ENCODE data around the gene CDRT15. TPM values are rescaled to one million over a fixed set of nuclear protein-coding genes. Genes with fewer than 3 reads are reported as not detected.
"Not testable (repeated sequence)": the region's sequence is repeated elsewhere in the genome, so short reads cannot be mapped to it uniquely, and the experiment has no call there.

The CDRT15 gene
- total and polyA plus RNA-seq, 5 donors from 2014 or later: 0.49 TPM; not detected in 4

- DNase-seq: peak in 2 of 3 donors; percentile 52 to 91
- Histone ChIP-seq H3K27ac (ENCODE audit: insufficient read depth, low read length, poor library complexity, severe bottlenecking) (peak overlapping the region; percentile 91), H3K4me3 (ENCODE audit: low read depth, low read length) (peak overlapping the region; percentile 82), H3K4me1 (ENCODE audit: control insufficient read depth, insufficient read depth, low read length, poor library complexity, severe bottlenecking) (peaks cover 88% of the 10 kb centered on the region), H3K9me3 (ENCODE audit: control insufficient read depth in 2 of 2, low read length in 2 of 2) (no peaks in the 10 kb centered on the region), H3K36me3 (ENCODE audit: control insufficient read depth, insufficient read depth, low read length) (no peaks in the 10 kb centered on the region), H3K27me3 (ENCODE audit: control insufficient read depth, insufficient read depth, low read length) (no peaks in the 10 kb centered on the region)
- peaks cover 6% of the 10 kb centered on the region for H3K36me3 Mint-ChIP-seq
- peak overlapping the region; percentile 93 to 99 (median 97) for H3K27ac Mint-ChIP-seq
- no peaks in the 10 kb centered on the region for H3K9me3 Mint-ChIP-seq
- peak overlapping the region; percentile 80 to 89 (median 84) for H3K4me3 Mint-ChIP-seq
- peak; percentile 33 to 43 for ATAC-seq (ENCODE audit: low read depth in 2 of 2)
- H3K4me1 Mint-ChIP-seq: peaks cover 22 to 90% (median 73%) of the 10 kb centered on the region in 4 donors
- no peaks in the 10 kb centered on the region for H3K27me3 Mint-ChIP-seq
These were observed 39.1 kb downstream of the CDRT15 start for GRCh38 chr17:14197586-14197985.

- peaks cover 27 to 89% (median 73%) of the 10 kb centered on the region in 4 donors for H3K4me1 Mint-ChIP-seq
- Histone ChIP-seq H3K36me3 (ENCODE audit: control insufficient read depth, insufficient read depth, low read length) (no peaks in the 10 kb centered on the region), H3K9me3 (ENCODE audit: control insufficient read depth in 2 of 2, low read length in 2 of 2) (no peaks in the 10 kb centered on the region), H3K4me1 (ENCODE audit: control insufficient read depth, insufficient read depth, low read length, poor library complexity, severe bottlenecking) (peaks cover 88% of the 10 kb centered on the region), H3K4me3 (ENCODE audit: low read depth, low read length) (peak overlapping the region; percentile 82), H3K27me3 (ENCODE audit: control insufficient read depth, insufficient read depth, low read length) (no peaks in the 10 kb centered on the region), H3K27ac (ENCODE audit: insufficient read depth, low read length, poor library complexity, severe bottlenecking) (peak overlapping the region; percentile 91)
- H3K27ac Mint-ChIP-seq: peak overlapping the region; percentile 93 to 99 (median 97)
- H3K9me3 Mint-ChIP-seq: no peaks in the 10 kb centered on the region
- no peak for DNase-seq
- H3K4me3 Mint-ChIP-seq: peak overlapping the region; percentile 80 to 89 (median 84)
- peaks cover 6% of the 10 kb centered on the region for H3K36me3 Mint-ChIP-seq
- no peaks in the 10 kb centered on the region for H3K27me3 Mint-ChIP-seq
- no peak for ATAC-seq (ENCODE audit: low read depth in 2 of 2)
These were observed 39.6 kb downstream of the CDRT15 start for GRCh38 chr17:14197057-14197456.

- Histone ChIP-seq H3K36me3 (ENCODE audit: control insufficient read depth, insufficient read depth, low read length) (no peaks in the 10 kb centered on the region), H3K27ac (ENCODE audit: insufficient read depth, low read length, poor library complexity, severe bottlenecking) (peak overlapping the region; percentile 91), H3K27me3 (ENCODE audit: control insufficient read depth, insufficient read depth, low read length) (no peaks in the 10 kb centered on the region), H3K4me1 (ENCODE audit: control insufficient read depth, insufficient read depth, low read length, poor library complexity, severe bottlenecking) (peaks cover 88% of the 10 kb centered on the region), H3K4me3 (ENCODE audit: low read depth, low read length) (peak overlapping the region; percentile 82), H3K9me3 (ENCODE audit: control insufficient read depth in 2 of 2, low read length in 2 of 2) (no peaks in the 10 kb centered on the region)
- peaks cover 29 to 89% (median 71%) of the 10 kb centered on the region in 4 donors for H3K4me1 Mint-ChIP-seq
- peak in 2 of 3 donors; percentile 38 to 82 for DNase-seq
- peak in 1 of 2 donors; percentile 29 for ATAC-seq (ENCODE audit: low read depth in 2 of 2)
- peak overlapping the region; percentile 93 to 99 (median 97) for H3K27ac Mint-ChIP-seq
- no peaks in the 10 kb centered on the region for H3K9me3 Mint-ChIP-seq
- H3K27me3 Mint-ChIP-seq: no peaks in the 10 kb centered on the region
- H3K4me3 Mint-ChIP-seq: peak overlapping the region; percentile 80 to 89 (median 84)
- H3K36me3 Mint-ChIP-seq: peaks cover 6% of the 10 kb centered on the region
These were observed 40.2 kb downstream of the CDRT15 start for GRCh38 chr17:14196377-14196997.

- Mint-ChIP-seq H3K4me3 (peak overlapping the region; percentile 68 to 83 (median 74)), H3K4me1 (peaks cover 27 to 78% (median 55%) of the 10 kb centered on the region in 4 donors), H3K27ac (peak overlapping the region; percentile 90 to 96 (median 93))
- Histone ChIP-seq H3K4me1 (ENCODE audit: control insufficient read depth, insufficient read depth, low read length, poor library complexity, severe bottlenecking) (peaks cover 67% of the 10 kb centered on the region), H3K27ac (ENCODE audit: insufficient read depth, low read length, poor library complexity, severe bottlenecking) (peak overlapping the region; percentile 47), H3K4me3 (ENCODE audit: low read depth, low read length) (peak overlapping the region; percentile 51)
- H3K36me3 Mint-ChIP-seq; H3K36me3 ChIP-seq (ENCODE audit: control insufficient read depth, insufficient read depth, low read length); H3K27me3 Mint-ChIP-seq; H3K9me3 ChIP-seq (ENCODE audit: control insufficient read depth in 2 of 2, low read length in 2 of 2); H3K9me3 Mint-ChIP-seq; H3K27me3 ChIP-seq (ENCODE audit: control insufficient read depth, insufficient read depth, low read length): not testable (repeated sequence)
- DNase-seq: peak in 2 of 3 donors; percentile 29 to 47
- peak; percentile 44 to 51 for ATAC-seq (ENCODE audit: low read depth in 2 of 2)
These were observed 43.9 kb downstream of the CDRT15 start for GRCh38 chr17:14192636-14193344.

- Mint-ChIP-seq H3K27ac (peak overlapping the region; percentile 84 to 93 (median 90)), H3K4me1 (peaks cover 23 to 74% (median 49%) of the 10 kb centered on the region in 4 donors), H3K4me3 (peak overlapping the region in 3 of 4 donors; percentile 29 to 64 (median 63))
- H3K27me3 Mint-ChIP-seq; H3K36me3 Mint-ChIP-seq; H3K27me3 ChIP-seq (ENCODE audit: control insufficient read depth, insufficient read depth, low read length); H3K36me3 ChIP-seq (ENCODE audit: control insufficient read depth, insufficient read depth, low read length); ATAC-seq (ENCODE audit: low read depth in 2 of 2); DNase-seq; H3K4me3 ChIP-seq (ENCODE audit: low read depth, low read length); H3K9me3 ChIP-seq (ENCODE audit: control insufficient read depth in 2 of 2, low read length in 2 of 2); H3K9me3 Mint-ChIP-seq: not testable (repeated sequence)
- Histone ChIP-seq H3K27ac (ENCODE audit: insufficient read depth, low read length, poor library complexity, severe bottlenecking) (peak overlapping the region; percentile 47), H3K4me1 (ENCODE audit: control insufficient read depth, insufficient read depth, low read length, poor library complexity, severe bottlenecking) (peaks cover 60% of the 10 kb centered on the region)
These were observed 44.6 kb downstream of the CDRT15 start for GRCh38 chr17:14192039-14192438.

- H3K4me1 ChIP-seq (ENCODE audit: control insufficient read depth, insufficient read depth, low read length, poor library complexity, severe bottlenecking): peaks cover 54% of the 10 kb centered on the region
- peak overlapping the region; percentile 6 to 93 (median 90) for H3K27ac Mint-ChIP-seq
- not testable (repeated sequence) for H3K27ac ChIP-seq (ENCODE audit: insufficient read depth, low read length, poor library complexity, severe bottlenecking); H3K27me3 ChIP-seq (ENCODE audit: control insufficient read depth, insufficient read depth, low read length); H3K27me3 Mint-ChIP-seq; H3K9me3 ChIP-seq (ENCODE audit: control insufficient read depth in 2 of 2, low read length in 2 of 2); H3K4me3 ChIP-seq (ENCODE audit: low read depth, low read length); H3K36me3 Mint-ChIP-seq; H3K9me3 Mint-ChIP-seq; DNase-seq; H3K36me3 ChIP-seq (ENCODE audit: control insufficient read depth, insufficient read depth, low read length); ATAC-seq (ENCODE audit: low read depth in 2 of 2)
- H3K4me1 Mint-ChIP-seq: peaks cover 23 to 73% (median 47%) of the 10 kb centered on the region in 4 donors
- H3K4me3 Mint-ChIP-seq: peak overlapping the region in 3 of 4 donors; percentile 22 to 29 (median 24)
These were observed 45.2 kb downstream of the CDRT15 start for GRCh38 chr17:14191469-14191868.

- peak overlapping the region; percentile 83 to 92 (median 85) for H3K27ac Mint-ChIP-seq
- H3K4me1 Mint-ChIP-seq: peaks cover 23 to 73% (median 44%) of the 10 kb centered on the region in 4 donors
- H3K4me1 ChIP-seq (ENCODE audit: control insufficient read depth, insufficient read depth, low read length, poor library complexity, severe bottlenecking): peaks cover 47% of the 10 kb centered on the region
- H3K27me3 Mint-ChIP-seq; H3K27ac ChIP-seq (ENCODE audit: insufficient read depth, low read length, poor library complexity, severe bottlenecking); H3K27me3 ChIP-seq (ENCODE audit: control insufficient read depth, insufficient read depth, low read length); H3K9me3 ChIP-seq (ENCODE audit: control insufficient read depth in 2 of 2, low read length in 2 of 2); H3K4me3 ChIP-seq (ENCODE audit: low read depth, low read length); ATAC-seq (ENCODE audit: low read depth in 2 of 2); H3K9me3 Mint-ChIP-seq; H3K36me3 Mint-ChIP-seq; DNase-seq; H3K36me3 ChIP-seq (ENCODE audit: control insufficient read depth, insufficient read depth, low read length): not testable (repeated sequence)
- H3K4me3 Mint-ChIP-seq: peak overlapping the region in 1 of 4 donors; percentile 33
These were observed 45.9 kb downstream of the CDRT15 start for GRCh38 chr17:14190774-14191173.
